GM23248 (cell line): Measurements from ENCODE around the gene HOXC13.

Experiments used
- EZH2 ChIP-seq: fragments of 200-600 bp; sonication (generic); IDR thresholded peaks from 2 replicates; pipeline ENCODE4 v1.6.1; 2018; ENCODE audit warnings: antibody characterized with exemption, mild to moderate bottlenecking; ENCODE audit not compliant: insufficient read depth, poor library complexity, severe bottlenecking
- EZH2phosphoT487 ChIP-seq: fragments of 200-600 bp; sonication (generic); IDR thresholded peaks from 2 replicates; pipeline ENCODE4 v1.6.1; 2018; ENCODE audit warnings: antibody characterized with exemption, moderate library complexity, mild to moderate bottlenecking, low read depth; ENCODE audit not compliant: insufficient read depth

- TF ChIP-seq EZH2 (no peak), EZH2phosphoT487 (0 out of 2 replicates have a peak, but pooled peaks have one; percentile 11)
Observed at GRCh38 chr12:53968214-53969127, 29.8 kb downstream of the HOXC13 start.
